ENCODE results near the gene USH2A.

The USH2A gene

DNA sequence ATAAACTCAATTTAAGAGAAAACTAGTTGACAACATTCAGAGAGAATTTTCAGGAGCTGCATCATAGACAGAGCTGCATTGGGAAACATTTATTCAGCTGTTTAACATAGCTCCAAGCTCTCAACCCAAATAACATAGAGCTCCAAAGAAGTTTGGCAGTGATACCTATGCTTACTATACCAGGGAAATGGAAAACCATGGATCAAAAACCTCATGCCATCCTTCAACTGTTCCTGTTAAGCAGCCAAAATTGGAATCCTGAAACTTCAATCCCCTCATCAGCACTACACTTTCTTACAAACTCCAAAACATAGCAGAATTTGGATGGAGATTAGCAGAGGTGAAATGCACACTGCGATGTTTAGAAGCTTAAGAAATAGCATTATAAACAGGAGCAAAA is 164.4 kb downstream of the USH2A start:
- DNase-seq, result no peak

DNA sequence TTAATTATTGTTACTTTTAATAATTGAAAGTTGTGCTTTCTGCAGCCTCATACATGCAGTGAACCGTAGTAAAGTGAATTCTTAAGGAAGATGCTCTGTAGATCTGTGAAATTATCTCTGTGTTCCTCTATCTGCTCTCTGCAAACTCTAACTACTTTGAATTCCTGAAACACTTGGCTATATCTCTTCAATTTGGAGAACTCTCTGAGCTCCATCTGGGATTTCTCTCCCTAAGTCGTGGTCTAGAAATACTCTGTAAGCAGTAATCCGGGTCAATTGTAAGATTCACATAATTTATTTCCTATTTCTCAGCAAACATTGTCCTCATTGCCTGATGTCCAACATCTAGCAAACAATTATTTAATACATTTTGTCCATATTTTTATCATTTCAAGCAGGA is 164.9 kb downstream of the USH2A start:
- no peak for DNase-seq

DNA sequence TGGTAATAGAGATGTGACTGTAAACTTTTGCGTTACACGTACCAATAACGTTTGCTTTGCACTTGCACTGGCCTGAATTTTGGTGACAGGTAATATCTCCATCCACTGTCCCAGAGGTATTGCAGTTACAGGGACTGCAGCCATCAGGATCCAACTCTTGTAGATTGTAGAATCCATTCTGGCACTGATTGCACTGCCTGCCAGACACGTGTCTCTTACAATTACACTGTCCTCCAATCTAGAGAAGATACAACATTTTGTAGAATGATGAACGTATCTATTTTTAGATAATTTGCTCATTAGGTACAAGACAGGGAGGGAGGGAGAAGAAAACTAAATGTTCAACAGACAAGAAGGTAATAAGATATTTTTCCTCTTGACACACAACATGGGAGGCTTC is 172.4 kb downstream of the USH2A start:
- DNase-seq, result no peak

DNA sequence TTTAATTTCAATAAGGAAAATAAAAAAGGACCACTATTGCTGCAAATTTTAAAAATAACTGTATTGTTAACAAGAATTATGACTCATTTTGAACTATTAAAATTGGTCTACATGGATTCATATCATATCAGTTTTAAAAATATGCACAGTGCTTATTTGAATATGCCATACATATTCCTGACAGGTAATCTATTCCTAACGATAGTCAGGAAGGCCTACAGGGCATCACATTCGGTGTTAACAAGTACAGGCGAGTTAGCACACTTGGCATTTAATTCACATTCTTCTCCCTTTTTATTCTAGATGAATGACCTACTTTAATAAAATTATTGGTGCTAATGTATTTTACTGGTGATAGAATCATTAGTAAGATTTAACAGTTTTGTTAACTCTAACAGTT is 174.6 kb downstream of the USH2A start:
- no peak for DNase-seq

DNA sequence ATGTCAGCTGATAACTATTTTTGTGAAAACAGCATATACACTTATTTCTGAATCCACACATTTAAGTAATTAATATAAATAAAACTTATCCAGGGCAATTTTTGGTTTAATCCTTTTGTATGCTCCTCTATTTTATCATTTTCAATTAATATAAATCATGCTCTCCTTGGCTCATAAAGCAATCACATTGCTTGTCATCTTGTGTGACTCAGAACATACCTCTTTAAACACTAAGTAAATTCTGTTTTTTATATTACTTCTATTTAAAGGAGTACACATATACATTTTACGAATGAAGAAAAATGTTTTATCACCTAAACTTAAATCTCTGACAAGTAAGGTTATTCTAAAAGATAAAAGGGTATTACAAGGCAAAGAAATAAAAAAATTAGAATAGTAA is 175.3 kb downstream of the USH2A start:
- no peak for DNase-seq

DNA sequence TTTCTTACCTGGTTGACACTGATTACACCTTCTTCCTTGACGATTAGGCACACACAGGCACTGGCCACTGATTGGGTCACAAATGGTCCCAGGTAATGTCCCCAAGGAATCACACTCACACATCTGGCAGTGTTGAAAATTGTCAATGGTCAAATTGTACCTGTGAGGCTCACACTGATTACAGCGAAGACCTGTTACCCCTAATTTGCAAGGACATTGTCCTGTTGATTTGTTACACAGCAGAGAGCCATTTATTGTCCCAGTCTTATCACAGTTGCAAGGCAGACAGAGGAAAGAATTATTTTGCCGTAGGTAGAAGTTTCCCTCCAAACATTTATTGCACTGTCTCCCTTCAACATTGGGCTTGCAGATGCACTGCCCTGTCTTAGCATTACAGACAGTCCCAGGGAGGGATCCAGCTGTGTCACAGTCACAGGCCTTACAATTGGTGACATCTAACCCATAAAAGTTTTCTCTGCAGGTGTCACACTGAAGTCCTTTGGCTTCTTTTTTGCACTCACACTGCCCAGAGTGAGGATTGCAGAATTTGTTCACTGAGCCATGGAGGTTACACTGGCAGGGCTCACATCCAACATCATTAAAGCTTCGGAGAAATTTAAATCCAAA is 176.6 kb downstream of the USH2A start:
- no peak for DNase-seq

DNA sequence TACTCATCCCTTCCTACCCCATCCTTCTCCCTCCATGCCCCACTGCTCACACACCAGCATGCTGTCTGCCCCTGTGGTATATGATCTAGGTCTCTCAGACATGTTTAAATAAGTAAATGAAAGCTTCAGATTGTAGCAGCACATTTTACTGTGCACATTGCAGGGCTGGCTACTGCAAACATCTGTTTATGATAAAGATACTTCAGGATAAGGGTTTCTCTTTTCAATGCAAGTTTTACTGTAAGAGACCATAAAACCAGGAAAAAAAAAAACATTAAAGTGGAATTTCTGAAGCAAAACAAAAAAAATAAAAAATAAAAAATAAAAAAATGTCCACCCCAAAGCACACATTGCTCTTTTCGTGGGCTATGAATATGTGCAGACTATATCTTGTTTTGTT is 184.4 kb downstream of the USH2A start:
- DNase-seq, result no peak

DNA sequence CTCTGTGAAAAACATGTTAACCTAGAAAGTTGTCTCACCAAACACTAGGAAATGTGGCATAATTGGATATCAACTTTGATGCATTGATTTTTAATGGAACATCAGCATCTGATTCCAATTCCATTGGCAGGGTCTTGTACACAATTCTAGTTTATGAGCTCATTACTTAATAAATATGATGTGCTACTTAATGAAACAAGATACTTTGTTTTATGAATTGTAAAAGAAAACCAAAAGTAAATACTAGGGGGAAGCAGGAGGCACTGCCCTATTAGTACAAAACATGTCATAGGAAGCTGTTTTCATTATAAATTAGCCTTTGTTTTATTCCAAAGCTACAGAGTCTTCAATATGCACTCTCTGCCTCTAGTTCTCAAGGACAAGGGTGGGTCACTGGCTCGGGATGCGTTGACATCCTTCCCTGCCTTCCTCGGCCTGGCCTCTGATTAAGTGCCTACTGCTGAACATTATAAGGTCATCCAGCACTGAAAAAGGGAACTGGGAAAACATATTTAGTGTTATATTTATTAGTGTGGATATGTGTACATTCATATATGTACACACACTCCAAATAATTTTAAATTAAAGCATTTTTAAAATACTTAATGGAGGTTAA is 185.2 kb downstream of the USH2A start:
- DNase-seq, result no peak

DNA sequence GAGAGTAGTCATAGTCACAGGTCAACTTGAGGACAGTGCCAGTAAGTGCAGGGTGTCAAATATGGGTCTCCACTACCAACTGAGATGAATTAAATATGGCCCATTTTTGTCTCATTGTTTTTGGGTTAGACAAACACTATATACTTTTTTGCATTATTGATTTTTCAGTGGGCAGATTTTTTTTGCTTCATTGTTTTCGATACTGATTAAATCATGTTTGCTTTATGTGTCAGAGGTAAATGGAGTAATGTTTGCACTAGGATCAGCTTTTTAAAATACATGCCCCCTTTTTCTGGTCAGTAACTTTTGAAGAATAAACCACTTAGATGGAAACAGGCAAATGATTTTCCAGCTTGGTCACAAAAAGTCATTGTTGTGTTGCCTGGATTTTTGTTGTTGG is 199.0 kb downstream of the USH2A start:
- no peak for DNase-seq

DNA sequence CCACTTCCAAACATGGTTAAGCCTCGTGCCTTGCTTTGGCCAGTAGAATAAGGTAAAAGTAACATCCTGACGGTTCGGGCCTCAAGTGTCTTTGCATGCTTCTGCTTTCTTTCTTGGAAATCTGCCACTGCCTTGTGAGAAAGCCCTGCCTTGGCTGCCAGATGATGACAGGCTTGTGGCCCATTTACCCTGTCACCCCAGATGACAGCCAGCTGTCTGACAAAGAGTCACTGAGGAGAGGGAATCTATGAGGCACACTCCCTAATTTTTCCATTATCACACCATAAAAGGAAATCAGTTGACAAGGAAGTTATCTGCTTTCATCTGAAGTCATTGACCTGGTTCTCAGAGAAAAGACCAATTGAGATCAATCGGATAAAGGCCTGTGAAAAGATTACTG is 199.8 kb downstream of the USH2A start:
- DNase-seq, result no peak

DNA sequence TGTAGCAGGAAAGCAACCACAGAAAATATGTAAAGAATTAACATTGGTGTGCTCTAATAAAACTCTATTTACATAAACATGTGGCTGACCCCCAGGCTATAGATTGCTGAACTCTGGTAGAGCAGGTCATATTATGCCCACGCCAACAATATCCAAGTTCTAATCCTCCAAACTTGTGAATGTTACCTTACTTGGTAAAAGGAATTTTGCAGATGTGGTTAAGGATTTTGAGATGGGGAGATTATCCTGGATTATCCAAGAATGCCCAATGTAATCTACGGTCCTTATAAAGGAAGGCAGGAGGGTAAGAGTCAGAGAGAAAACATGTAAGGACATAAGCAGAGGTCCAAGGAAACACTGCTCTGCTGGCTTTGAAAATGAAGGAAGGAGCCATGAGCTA is 201.0 kb downstream of the USH2A start:
- DNase-seq, result no peak

DNA sequence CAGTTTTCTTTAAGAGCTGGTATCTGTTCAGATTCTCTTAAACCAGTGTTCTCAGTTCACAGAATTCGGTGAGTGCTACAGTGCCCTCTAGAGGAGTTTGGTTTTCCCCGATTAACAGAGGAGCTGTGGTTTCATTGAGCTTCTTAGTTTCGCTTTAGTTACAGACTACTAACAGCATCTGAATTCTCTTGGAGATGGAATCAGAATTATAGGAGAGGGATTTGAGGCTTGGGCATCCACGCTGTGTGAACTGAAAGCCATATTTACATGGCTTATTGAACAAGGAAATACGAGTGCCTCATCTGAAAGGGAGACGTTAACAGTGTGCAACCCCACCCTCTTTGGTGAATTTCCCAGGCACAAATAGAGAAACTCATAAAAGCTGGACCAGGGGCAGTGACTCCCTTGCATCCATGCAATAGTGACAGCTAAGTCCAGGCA is 202.0 kb downstream of the USH2A start:
- no peak for DNase-seq

DNA sequence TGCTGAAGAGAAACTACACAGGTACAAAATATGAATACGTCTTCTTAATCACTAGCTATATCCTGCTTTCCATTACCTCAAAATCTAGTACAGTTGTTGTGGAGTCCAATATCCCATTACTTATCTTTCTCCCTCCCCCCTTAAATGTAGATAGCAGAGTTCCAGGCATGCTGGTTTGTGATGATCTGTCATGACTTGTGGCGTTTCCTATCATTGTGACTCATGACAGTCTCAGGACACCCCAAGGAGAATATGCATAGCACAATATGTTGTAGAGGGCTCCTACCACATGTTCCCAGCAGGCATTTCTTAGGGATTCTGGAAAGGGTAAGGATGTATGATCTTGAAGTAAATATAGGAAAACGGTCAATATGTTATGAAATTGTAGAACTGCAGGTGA is 206.9 kb downstream of the USH2A start:
- DNase-seq, result no peak

DNA sequence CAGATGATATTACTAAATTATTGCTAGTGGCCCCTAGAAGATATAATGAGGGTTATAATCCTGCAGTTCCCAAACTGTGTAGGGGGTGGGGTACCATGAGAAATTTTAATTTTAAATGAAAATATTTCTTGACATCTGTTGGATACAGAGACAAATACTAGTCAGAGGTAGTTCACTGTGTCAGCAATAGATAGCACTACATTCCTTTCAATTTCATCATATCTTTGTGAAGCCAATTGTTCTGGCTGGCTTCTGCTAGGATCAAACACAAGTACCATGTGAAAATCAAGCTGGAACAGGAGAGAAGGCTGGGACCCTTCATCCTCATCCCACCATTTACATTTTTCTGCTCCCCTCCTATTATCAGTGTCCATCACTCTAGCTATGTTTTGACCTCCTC is 208.1 kb downstream of the USH2A start:
- DNase-seq, result no peak

DNA sequence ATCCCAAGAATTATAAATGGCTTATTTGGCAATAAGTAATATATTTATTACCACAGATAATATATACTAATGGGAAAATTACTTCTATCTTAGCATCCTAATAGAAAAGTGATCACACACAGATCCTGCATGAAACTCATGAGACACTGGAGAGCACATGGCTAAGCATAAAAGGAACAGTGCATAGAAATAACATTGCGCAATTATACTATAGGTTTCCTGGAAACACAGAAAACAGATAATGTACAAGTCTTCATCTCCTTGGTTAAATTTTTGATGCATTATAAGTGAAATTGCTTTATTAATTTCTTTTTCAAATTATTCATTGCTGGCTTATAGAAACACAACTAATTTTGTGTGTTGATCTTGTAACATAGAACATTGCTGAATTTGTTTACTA is 210.4 kb downstream of the USH2A start:
- no peak for DNase-seq

DNA sequence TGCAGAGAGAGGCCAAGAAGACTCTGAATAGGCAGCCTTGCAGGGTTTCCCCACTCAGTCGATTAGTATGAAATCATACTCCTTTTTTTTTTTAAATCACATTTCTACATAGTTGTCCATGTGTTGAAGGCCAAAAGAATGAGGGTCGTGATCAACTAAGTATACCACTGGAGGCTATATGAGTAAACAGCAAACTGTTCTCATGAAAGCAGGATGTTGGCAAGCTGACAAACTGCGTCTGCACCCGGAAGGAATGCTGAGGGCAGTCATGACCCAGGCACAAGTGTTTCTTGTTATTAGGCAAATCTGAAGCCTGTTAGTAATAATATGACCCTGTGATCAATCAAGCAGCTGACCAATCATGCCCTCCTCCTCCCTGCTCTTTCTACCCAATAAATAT is 213.2 kb downstream of the USH2A start:
- no peak for DNase-seq

DNA sequence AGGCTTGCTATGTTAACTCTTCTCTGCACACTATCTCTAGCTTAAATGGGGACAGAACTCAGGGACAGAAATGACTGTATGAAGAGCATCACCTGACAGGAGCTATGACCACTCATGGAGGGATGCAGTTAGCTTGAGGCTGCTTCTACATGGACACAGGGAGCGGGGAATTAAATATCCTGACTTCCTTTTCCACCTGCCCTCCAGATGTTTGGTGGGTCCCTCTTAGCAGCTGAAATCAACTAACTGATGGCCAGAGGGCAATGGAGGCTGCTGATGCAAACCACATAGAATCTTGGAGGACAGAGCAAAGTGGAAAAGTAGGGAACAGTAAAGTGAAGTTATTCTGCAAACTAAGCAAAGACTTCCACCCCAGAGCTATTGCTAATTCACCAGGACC is 214.1 kb downstream of the USH2A start:
- no peak for DNase-seq

DNA sequence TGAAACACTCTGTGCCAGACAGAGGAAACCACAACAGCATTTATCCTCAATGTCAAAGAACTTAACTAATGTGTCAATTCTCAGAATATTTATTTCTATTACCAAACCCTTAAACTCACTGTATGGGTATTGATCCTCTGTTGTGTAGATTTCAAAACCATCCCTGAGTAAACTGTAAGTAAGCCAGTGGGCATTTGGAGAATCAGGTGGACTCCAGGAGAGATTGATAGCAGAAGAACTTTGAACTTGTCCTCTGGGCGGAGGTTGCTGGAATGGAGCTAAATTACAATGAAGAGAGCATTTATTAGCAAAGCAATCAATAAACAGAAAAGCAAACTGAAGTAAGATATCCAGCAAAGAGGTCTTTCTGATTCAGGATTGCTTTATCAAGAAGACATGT is 216.1 kb downstream of the USH2A start:
- DNase-seq, result no peak

DNA sequence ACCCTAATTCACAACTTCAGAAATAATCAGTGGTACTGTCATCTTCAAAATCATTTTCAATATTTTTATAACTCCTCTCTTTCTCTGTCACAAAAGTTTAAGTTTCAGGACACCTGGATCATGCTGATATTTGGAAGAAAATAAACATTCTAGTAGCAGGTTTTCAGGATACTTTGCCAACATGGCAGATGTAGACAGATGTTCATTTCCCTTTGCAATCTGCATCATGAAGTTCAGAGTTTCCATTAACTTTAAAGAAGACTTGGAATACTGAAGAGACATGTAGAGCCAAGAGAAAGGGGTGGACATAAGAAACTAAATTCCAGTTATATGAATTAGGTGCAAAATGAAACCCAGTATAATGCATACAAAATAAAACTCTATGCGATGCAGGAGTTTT is 218.1 kb downstream of the USH2A start:
- DNase-seq, result no peak

DNA sequence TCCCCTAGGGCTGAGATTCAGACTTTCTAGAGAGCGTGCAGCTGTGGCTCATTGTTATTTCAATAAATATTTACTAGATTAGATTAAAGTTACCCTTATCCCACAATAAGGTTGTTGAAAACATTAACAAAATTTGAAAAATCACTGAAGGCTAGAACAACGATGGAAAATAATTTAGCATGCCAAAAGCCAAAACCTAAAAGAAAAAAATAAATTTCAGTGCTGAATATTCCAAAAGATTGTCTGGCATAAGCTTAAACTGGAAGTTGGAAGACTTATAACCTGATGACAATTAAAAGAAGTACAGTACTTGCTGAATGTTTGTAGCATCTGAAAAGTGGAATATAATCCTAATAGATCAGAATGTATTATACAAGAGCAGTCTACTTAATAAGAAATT is 221.3 kb downstream of the USH2A start:
- DNase-seq, result no peak

DNA sequence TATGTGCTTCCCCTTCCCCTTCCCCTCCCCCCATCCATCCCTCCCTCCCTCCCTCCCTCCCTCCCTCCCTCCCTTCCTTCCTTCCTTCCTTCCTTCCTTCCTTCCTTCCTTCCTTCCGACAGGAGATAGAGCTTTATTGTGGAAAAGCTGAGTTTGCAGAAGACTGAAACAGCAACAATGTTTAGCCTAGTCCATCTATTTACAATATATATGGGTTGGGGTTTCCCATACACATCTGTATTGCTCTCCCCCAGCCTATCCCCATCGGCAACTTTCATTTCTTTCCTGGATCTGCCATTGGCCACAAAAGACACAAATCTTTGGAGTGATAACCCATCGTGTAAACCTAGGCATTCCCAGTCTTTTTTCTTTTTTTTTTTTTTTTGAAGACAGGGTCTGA is 222.3 kb downstream of the USH2A start:
- no peak for DNase-seq

DNA sequence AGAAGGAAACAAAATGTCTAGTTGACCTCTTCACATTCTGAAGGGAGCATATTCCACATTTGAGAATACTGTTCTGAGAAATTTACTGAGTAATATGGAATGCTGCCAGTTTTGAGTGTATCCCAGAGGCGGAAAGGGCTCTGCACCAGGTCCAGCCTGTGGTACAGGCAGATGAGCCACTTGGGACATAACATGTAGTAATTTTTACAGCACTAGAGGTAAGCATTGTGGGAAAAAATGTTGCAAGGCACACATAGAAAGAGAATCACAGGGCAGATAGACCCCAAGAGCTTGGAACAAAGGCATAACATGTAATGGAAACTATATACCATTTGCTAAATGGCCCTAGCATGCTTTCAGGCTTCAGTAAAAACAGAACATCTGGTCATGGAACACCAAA is 228.5 kb downstream of the USH2A start:
- no peak for DNase-seq

DNA sequence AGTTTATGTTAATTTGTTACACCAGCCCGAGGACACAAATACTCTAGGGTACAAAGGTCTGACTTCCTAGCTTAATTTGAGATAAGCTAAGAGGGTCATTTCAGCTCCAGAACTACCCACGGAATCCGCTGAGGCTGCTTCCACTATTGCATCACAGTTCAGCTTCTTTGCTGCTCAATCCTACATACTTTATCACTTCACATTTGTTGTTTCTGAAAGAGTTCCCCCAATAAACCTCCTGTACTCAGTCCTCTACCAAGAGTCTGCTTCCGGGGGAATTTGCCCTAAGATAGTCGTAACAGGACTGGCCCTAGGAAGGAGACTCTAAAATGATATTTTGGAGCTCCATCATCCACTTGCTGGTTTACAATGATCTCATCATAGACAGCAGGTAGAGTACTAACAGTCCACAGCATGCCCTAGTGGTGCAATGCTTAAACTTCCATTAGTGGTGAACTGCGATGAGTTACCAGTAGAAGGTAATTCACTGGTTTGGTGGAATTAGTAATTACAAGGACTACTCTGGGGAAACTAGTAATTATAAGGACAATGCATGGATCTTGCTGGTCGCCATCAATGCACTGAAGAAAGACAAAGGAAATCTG is 229.3 kb downstream of the USH2A start:
- DNase-seq, result no peak

DNA sequence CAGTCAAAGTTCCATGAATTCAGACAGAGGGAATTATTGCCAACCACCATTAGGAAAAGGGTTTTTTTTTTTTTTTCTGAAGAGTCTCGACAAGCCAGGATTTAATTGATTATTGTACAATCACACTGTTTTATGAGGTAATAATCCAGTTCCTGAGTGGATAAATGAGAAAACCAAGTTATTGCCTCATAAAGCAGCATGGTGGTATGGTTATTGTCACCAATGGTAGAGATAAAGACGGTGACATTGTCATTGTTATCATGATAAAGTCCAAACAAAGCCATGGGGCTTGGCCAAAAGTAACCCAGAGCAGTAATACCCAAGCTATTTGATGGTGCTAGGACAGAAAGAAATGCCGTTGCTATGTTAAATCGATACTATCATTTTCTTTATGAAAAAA is 232.8 kb downstream of the USH2A start:
- no peak for DNase-seq

DNA sequence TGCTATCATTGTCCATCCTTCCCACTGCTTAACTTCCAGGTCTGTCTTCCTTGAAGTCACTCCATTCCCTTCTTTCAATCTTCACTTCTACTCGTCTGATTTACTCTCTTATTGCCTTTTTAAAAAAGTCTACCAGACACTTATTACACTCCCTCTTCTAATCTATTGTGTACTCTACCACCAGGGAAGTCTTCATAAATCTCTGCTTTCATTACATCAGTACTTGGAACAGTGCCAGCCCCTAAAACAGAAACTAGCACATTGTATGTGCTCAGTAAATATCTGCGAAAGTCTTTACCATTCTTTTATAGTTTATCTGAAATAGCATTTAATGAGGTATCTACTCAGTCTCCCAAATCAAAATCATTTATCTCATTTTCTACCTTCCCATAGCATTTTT is 236.4 kb downstream of the USH2A start:
- no peak for DNase-seq
